Mucosa of gallbladder (tissue), 1 donor: ENCODE results near the gene ICAM3. TPM values are rescaled to one million over a fixed set of nuclear protein-coding genes. Genes with fewer than 3 reads are reported as not detected.

Source experiments
- DNase-seq: peaks from one replicate; pipeline ENCODE4 v3.0.0-alpha.2; 2020; ENCODE audit warnings: low spot score
- total RNA-seq: library from RNA; stranded (reverse); gene quantifications from one replicate; pipeline ENCODE4 v1.2.1, GENCODE V29; 2021
- donor health status: DM: no; HTN: no; CAD: no.

The ICAM3 gene
- total RNA-seq, 1 donor from 2014 or later = 14.7 TPM

DNA sequence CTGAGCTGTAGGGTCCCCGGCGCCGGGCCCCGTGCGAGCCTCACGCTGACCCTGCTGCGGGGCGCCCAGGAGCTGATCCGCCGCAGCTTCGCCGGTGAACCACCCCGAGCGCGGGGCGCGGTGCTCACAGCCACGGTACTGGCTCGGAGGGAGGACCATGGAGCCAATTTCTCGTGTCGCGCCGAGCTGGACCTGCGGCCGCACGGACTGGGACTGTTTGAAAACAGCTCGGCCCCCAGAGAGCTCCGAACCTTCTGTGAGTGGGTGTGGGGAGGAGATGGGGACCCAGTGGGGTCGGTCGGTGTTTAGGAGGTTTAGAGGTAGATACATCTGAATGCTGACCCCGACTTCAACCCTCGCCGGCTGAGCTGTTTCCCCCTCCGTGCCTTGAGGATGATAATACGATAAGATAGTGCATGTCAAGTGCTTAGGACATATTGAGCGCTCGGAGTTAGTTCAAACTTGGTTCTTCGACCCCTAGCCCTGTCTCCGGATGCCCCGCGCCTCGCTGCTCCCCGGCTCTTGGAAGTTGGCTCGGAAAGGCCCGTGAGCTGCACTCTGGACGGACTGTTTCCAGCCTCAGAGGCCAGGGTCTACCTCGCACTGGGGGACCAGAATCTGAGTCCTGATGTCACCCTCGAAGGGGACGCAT is 47.7 kb downstream of the ICAM3 start:
- no peak for DNase-seq

DNA sequence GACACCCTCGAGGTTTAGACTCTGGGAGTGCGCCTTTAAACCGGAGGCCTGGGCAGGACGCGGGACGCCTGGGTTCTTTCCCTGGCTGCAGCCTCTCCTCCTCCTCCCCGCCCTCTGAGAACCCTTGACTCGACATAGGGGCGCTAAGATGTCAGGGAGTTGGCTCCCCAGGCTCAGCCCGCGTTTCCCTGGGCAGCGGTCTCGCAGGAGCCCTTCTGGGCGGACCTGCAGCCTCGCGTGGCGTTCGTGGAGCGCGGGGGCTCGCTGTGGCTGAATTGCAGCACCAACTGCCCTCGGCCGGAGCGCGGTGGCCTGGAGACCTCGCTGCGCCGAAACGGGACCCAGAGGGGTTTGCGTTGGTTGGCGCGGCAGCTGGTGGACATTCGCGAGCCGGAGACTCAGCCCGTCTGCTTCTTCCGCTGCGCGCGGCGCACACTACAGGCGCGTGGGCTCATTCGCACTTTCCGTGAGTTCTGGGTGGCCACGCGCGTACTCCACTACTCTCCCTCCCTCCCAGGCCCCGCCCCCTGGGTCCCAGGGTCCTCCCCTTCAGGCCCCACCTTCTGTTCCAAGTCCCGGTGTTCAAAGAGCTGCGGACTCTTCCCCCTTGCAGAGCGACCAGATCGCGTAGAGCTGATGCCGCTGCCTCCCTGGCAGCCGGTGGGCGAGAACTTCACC is 48.4 kb downstream of the ICAM3 start:
- DNase-seq = no peak

DNA sequence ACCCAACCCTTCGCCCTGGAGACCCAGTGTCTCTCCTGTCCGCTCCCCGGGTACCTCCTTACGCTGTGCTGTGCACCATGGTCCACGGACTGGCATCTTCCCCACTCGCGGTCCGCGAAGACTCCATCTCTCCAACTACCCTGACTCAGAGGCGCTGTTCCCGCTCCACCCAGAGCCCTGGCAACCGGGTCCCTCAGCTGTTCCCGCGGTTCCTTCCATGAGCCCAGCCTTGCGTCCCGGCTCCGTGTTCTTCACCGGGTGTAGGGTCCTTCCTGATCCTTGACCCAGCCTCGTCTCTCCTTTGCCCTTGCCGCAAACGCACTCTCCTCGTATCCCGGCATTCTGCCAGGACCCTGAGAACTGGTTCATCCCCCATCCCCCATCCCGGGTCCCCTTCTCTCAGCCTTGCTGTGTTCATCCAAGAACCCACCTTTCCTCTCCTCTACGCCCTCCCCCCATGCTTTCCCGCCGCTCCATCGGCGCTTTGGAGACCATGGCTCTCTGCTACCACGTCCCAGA is 49.0 kb downstream of the ICAM3 start:
- DNase-seq = no peak

DNA sequence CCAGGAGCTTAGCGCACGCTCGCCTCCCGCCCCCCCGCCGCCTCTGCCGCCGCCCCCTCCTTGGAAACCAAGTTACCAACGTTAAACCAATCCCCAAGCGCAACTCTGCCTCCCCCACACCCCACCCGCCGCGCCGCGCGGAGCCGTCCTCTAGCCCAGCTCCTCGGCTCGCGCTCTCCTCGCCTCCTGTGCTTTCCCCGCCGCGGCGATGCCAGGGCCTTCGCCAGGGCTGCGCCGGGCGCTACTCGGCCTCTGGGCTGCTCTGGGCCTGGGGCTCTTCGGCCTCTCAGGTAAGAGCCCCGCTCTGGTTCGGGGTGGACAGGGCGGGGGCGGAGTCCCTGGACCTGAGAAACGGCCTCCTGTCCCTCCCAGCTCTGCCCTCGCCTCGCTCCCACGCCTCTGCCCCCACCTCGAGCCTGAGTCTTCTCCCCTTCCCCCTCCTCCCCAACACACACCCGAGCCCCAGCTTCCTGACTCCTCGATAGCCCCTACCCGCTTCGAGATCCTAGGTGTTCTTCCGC is 49.5 kb downstream of the ICAM3 start, which contains the start of gene ICAM5:
TSS of gene ICAM5 (plus strand) at position 117 of the 521 bp plus-strand sequence. CDS start at position 209, 92 bp downstream.
- DNase-seq = no peak

DNA sequence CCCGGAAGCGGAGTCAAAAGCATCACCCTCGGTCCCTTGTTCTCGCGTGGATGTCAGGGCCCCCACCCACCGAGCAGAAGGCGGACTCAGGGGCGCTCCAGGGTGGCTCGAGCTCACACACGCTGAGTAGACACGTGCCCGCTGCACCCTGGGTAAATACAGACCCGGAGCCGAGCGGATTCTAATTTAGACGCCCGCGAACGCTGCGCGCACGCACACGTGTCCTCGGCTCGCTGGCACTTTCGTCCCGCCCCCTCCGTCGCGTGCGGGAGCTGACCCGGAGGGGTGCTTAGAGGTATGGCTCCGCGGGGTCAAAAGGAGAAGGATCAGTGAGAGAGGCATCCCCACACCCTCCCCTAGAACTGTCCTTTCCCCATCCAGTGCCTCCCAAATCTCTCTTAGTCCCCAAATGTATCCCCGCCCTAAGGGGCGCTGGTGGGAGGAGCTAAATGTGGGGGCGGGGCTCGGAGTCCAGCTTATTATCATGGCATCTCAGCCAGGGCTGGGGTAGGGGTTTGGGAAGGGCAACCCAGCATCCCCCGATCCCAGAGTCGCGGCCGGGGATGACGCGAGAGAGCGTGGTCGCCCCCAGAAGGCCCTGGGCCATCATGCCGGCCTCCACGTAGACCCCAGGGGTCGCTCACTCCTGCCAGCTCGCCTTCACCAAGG is 50.1 kb downstream of the ICAM3 start:
- no peak for DNase-seq

DNA sequence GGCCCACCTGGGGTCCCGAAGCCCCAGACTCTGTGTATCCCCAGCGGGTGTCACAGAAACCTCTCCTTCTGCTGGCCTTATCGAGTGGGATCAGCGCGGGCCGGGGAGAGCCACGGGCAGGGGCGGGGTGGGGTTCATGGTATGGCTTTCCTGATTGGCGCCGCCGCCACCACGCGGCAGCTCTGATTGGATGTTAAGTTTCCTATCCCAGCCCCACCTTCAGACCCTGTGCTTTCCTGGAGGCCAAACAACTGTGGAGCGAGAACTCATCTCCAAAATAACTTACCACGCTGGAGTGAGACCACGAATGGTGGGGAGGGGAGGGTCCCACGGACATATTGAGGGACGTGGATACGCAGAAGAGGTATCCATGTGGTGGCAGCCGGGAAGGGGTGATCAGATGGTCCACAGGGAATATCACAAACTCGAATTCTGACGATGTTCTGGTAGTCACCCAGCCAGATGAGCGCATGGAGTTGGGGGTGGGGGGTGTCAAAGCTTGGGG is 50.7 kb downstream of the ICAM3 start:
- DNase-seq = no peak

DNA sequence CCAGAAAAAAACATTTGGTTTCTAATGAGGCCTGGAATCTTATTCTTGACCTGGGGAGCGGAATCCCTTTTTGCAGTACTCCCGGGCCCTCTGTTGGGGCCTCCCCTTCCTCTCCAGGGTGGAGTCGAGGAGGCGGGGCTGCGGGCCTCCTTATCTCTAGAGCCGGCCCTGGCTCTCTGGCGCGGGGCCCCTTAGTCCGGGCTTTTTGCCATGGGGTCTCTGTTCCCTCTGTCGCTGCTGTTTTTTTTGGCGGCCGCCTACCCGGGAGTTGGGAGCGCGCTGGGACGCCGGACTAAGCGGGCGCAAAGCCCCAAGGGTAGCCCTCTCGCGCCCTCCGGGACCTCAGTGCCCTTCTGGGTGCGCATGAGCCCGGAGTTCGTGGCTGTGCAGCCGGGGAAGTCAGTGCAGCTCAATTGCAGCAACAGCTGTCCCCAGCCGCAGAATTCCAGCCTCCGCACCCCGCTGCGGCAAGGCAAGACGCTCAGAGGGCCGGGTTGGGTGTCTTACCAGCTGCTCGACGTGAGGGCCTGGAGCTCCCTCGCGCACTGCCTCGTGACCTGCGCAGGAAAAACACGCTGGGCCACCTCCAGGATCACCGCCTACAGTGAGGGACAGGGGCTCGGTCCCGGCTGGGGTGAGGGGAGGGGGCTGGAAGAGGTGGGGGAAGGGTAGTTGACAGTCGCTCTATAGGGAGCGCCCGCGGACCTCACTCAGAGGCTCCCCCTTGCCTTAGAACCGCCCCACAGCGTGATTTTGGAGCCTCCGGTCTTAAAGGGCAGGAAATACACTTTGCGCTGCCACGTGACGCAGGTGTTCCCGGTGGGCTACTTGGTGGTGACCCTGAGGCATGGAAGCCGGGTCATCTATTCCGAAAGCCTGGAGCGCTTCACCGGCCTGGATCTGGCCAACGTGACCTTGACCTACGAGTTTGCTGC is 52.4 kb downstream of the ICAM3 start, which contains the start of gene ICAM4:
TSS of gene ICAM4 (plus strand) at position 153 of the 935 bp plus-strand sequence. CDS start at position 211, 58 bp downstream.
- DNase-seq = no peak

DNA sequence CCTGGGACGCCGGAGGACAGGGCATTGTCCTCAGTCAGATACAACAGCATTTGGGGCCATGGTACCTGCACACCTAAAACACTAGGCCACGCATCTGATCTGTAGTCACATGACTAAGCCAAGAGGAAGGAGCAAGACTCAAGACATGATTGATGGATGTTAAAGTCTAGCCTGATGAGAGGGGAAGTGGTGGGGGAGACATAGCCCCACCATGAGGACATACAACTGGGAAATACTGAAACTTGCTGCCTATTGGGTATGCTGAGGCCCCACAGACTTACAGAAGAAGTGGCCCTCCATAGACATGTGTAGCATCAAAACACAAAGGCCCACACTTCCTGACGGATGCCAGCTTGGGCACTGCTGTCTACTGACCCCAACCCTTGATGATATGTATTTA is 54.0 kb downstream of the ICAM3 start:
- no peak for DNase-seq

DNA sequence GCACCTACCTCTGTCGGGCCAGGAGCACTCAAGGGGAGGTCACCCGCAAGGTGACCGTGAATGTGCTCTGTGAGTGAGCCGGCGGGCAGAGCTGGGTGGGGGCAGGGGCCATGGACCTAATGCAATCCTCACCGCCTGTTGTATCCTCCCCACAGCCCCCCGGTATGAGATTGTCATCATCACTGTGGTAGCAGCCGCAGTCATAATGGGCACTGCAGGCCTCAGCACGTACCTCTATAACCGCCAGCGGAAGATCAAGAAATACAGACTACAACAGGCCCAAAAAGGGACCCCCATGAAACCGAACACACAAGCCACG is 54.5 kb downstream of the ICAM3 start:
- no peak for DNase-seq

DNA sequence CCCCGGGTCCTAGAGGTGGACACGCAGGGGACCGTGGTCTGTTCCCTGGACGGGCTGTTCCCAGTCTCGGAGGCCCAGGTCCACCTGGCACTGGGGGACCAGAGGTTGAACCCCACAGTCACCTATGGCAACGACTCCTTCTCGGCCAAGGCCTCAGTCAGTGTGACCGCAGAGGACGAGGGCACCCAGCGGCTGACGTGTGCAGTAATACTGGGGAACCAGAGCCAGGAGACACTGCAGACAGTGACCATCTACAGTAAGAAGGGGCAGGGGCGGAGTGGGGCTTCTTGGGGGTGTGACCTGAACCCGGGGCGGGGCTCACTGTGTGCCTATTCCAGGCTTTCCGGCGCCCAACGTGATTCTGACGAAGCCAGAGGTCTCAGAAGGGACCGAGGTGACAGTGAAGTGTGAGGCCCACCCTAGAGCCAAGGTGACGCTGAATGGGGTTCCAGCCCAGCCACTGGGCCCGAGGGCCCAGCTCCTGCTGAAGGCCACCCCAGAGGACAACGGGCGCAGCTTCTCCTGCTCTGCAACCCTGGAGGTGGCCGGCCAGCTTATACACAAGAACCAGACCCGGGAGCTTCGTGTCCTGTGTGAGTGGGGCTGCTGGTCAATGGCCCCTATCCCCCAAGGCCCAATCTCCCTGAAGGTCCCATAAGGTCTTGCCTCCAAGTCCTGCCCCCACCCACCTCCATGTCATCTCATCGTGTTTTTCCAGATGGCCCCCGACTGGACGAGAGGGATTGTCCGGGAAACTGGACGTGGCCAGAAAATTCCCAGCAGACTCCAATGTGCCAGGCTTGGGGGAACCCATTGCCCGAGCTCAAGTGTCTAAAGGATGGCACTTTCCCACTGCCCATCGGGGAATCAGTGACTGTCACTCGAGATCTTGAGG is 55.1 kb downstream of the ICAM3 start:
- no peak for DNase-seq

Other genes starting within 250 kb of the ICAM3 start
- 1.2 TPM for gene ANGPTL6, start 236.9 kb downstream of the ICAM3 start, total RNA-seq
- 35.0 TPM for gene PPAN, start 233.3 kb downstream of the ICAM3 start, total RNA-seq
- 17.8 TPM for gene P2RY11, start 227.9 kb downstream of the ICAM3 start, total RNA-seq
- 227 TPM for gene EIF3G, start 219.7 kb downstream of the ICAM3 start, total RNA-seq
- 44.1 TPM for gene DNMT1, start 144.7 kb downstream of the ICAM3 start, total RNA-seq
- gene S1PR2, start 108.3 kb downstream of the ICAM3 start, total RNA-seq = 9.5 TPM
- gene MRPL4, start 87.4 kb downstream of the ICAM3 start, total RNA-seq = 48.7 TPM
- 8.5 TPM for gene ICAM1, start 68.5 kb downstream of the ICAM3 start, total RNA-seq
- gene ICAM4, start 52.7 kb downstream of the ICAM3 start, total RNA-seq = 0.72 TPM
- 0.49 TPM for gene ICAM5, start 49.7 kb downstream of the ICAM3 start, total RNA-seq
- gene ZGLP1, start 29.8 kb downstream of the ICAM3 start, total RNA-seq = 7.3 TPM
- 21.8 TPM for gene FDX2, start 23.6 kb downstream of the ICAM3 start, total RNA-seq
- 44.6 TPM for gene RAVER1, start 6.1 kb downstream of the ICAM3 start, total RNA-seq
- 142 TPM for gene TYK2, start 40.9 kb upstream of the ICAM3 start, total RNA-seq
- gene CDC37, start 63.9 kb upstream of the ICAM3 start, total RNA-seq = 138 TPM
- 15.6 TPM for gene PDE4A, start 80.9 kb upstream of the ICAM3 start, total RNA-seq
- gene KEAP1, start 163.7 kb upstream of the ICAM3 start, total RNA-seq = 81.7 TPM
- gene S1PR5, start 177.8 kb upstream of the ICAM3 start, total RNA-seq = 0.20 TPM
- 29.5 TPM for gene ATG4D, start 204.3 kb upstream of the ICAM3 start, total RNA-seq
- 21.1 TPM for gene KRI1, start 226.4 kb upstream of the ICAM3 start, total RNA-seq
- gene CDKN2D, start 229.4 kb upstream of the ICAM3 start, total RNA-seq = 6.2 TPM
- 88.3 TPM for gene AP1M2, start 247.7 kb upstream of the ICAM3 start, total RNA-seq